Measurements from ENCODE around the gene SERPINA9. TPM values are rescaled to one million over a fixed set of nuclear protein-coding genes. Genes with fewer than 3 reads are reported as not detected.

The SERPINA9 gene
- total RNA-seq, 1 donor from 2014 or later = not detected

- FAIRE-seq (no peak), DNase-seq (ENCODE audit: low spot score in 2 of 2) (no peak)
Measured at GRCh38 chr14:94465042-94465441, 11.0 kb downstream of the SERPINA9 start.

GRCh38 chr14:94464290-94464689 is 11.7 kb downstream of the SERPINA9 start:
- FAIRE-seq (no peak), DNase-seq (ENCODE audit: low spot score in 2 of 2) (no peak)

GRCh38 chr14:94462763-94463572 is 13.0 kb downstream of the SERPINA9 start:
- FAIRE-seq = no peak
- DNase-seq (ENCODE audit: low spot score in 2 of 2) = no peak

GRCh38 chr14:94462219-94462551 is 13.8 kb downstream of the SERPINA9 start:
- FAIRE-seq (no peak), DNase-seq (ENCODE audit: low spot score in 2 of 2) (no peak)

- no peak for DNase-seq (ENCODE audit: low spot score in 2 of 2)
Measured at GRCh38 chr14:94461526-94462218, 14.3 kb downstream of the SERPINA9 start.

GRCh38 chr14:94460631-94461416 is 15.2 kb downstream of the SERPINA9 start:
- DNase-seq (ENCODE audit: low spot score in 2 of 2) = no peak
- no peak for FAIRE-seq

More at GRCh38 chr14:94461526-94462218, 14.3 kb downstream of the SERPINA9 start:
- no peak for FAIRE-seq

- no peak for FAIRE-seq
- DNase-seq (ENCODE audit: low spot score in 2 of 2) = no peak
Measured at GRCh38 chr14:94458558-94459205, 17.3 kb downstream of the SERPINA9 start.

- FAIRE-seq = no peak
- DNase-seq (ENCODE audit: low spot score in 2 of 2) = no peak
Measured at GRCh38 chr14:94458096-94458495, 17.9 kb downstream of the SERPINA9 start.

GRCh38 chr14:94455928-94456327 is 20.1 kb downstream of the SERPINA9 start:
- no peak for DNase-seq (ENCODE audit: low spot score in 2 of 2)
- no peak for FAIRE-seq

GRCh38 chr14:94451826-94452225 is 24.2 kb downstream of the SERPINA9 start:
- no peak for DNase-seq (ENCODE audit: low spot score in 2 of 2)

GRCh38 chr14:94451091-94451771 is 24.8 kb downstream of the SERPINA9 start:
- DNase-seq (ENCODE audit: low spot score in 2 of 2) = no peak
- no peak for FAIRE-seq

More at GRCh38 chr14:94451826-94452225, 24.2 kb downstream of the SERPINA9 start:
- no peak for FAIRE-seq

- FAIRE-seq (no peak), DNase-seq (ENCODE audit: low spot score in 2 of 2) (no peak)
Measured at GRCh38 chr14:94450722-94451090, 25.3 kb downstream of the SERPINA9 start.

- no peak for FAIRE-seq
- no peak for DNase-seq (ENCODE audit: low spot score in 2 of 2)
Measured at GRCh38 chr14:94449930-94450329, 26.1 kb downstream of the SERPINA9 start.

- FAIRE-seq (no peak), DNase-seq (ENCODE audit: low spot score in 2 of 2) (no peak)
Measured at GRCh38 chr14:94448071-94448808, 27.8 kb downstream of the SERPINA9 start.

- FAIRE-seq = no peak
- no peak for DNase-seq (ENCODE audit: low spot score in 2 of 2)
Measured at GRCh38 chr14:94447206-94447605, 28.8 kb downstream of the SERPINA9 start.

- FAIRE-seq = no peak
Measured at GRCh38 chr14:94446126-94446525, 29.9 kb downstream of the SERPINA9 start.

GRCh38 chr14:94445003-94445402 is 31.0 kb downstream of the SERPINA9 start:
- DNase-seq (ENCODE audit: low spot score in 2 of 2) (no peak), FAIRE-seq (no peak)

More at GRCh38 chr14:94446126-94446525, 29.9 kb downstream of the SERPINA9 start:
- no peak for DNase-seq (ENCODE audit: low spot score in 2 of 2)

- no peak for DNase-seq (ENCODE audit: low spot score in 2 of 2)
- no peak for FAIRE-seq
Measured at GRCh38 chr14:94441531-94442205, 34.3 kb downstream of the SERPINA9 start.

GRCh38 chr14:94441130-94441529 is 34.9 kb downstream of the SERPINA9 start:
- DNase-seq (ENCODE audit: low spot score in 2 of 2) (no peak), FAIRE-seq (no peak)
